Endothelial cell of umbilical vein (primary cell): ENCODE measurements around the gene HINFP. TPM values are rescaled to one million over a fixed set of nuclear protein-coding genes. Genes with fewer than 3 reads are reported as not detected.

Source experiments
- BruUV-seq: library from RNA; stranded (reverse); fragments of 400-500 nt; replicated peaks from 2 replicates; lab custom pipeline; 2021; lab: Mats Ljungman, UMichigan
- CTCF ChIA-PET: fragments of 300-600, 350-600 bp; sonication (Branson Sonifier 250); formaldehyde crosslinking; loops from one replicate; lab custom pipeline; 2021; ENCODE audit warnings: antibody characterized with exemption, inconsistent platforms; lab: Charles Lee
- POLR2A ChIA-PET: fragments of 300-600, 350-600 bp; sonication (Branson Sonifier 250); formaldehyde crosslinking; loops from one replicate; lab custom pipeline; 2021; ENCODE audit warnings: antibody characterized with exemption, inconsistent platforms; lab: Charles Lee
- DNase-seq: peaks from one replicate; pipeline ENCODE4 v3.0.0-alpha.2; 2011; ENCODE audit warnings: low read depth, low spot score
- FAIRE-seq: peaks from 2 replicates; lab custom pipeline; 2011; peaks lifted over from hg19 to GRCh38; lab: Jason Lieb, UNC
- H2AFZ ChIP-seq: 2 replicates; pipeline ENCODE4 v1.6.0; 2012; ENCODE audit warnings: low read depth, low read length, control low read depth, inconsistent platforms
- H3K27ac ChIP-seq: 2 replicates; pipeline ENCODE4 v1.5.1; 2011; ENCODE audit warnings: low read depth, mild to moderate bottlenecking, control low read depth, low read length, moderate library complexity; ENCODE audit not compliant: insufficient read depth
- H3K27me3 ChIP-seq, 2 experiments: 2 replicates each; pipeline versions ENCODE4 v1.6.0 to v1.6.1; 2011; ENCODE audit warnings: low read length in 2 of 2, mixed read lengths in 1 of 2; ENCODE audit not compliant: control insufficient read depth in 2 of 2, insufficient read depth in 2 of 2
- H3K36me3 ChIP-seq, 2 experiments: 2 replicates in 1 of 2; 3 replicates in 1 of 2; pipeline ENCODE4 v1.5.1; 2011; ENCODE audit warnings: low read length in 2 of 2, mild to moderate bottlenecking in 1 of 2, moderate library complexity in 1 of 2; ENCODE audit not compliant: control insufficient read depth in 2 of 2, insufficient read depth in 2 of 2; ENCODE audit errors: extremely low read depth in 1 of 2
- H3K4me1 ChIP-seq: 3 replicates; pipeline ENCODE4 v1.5.1; 2011; ENCODE audit warnings: mild to moderate bottlenecking, low read length; ENCODE audit not compliant: control insufficient read depth, insufficient read depth; ENCODE audit errors: extremely low read depth
- H3K4me2 ChIP-seq: 2 replicates; pipeline ENCODE4 v1.6.1; 2011; ENCODE audit warnings: low read length, control low read depth, mixed read lengths; ENCODE audit not compliant: insufficient read depth
- H3K4me3 ChIP-seq, 3 experiments: fragments of 200-600 bp in 1 of 3; sonication (generic), shearing (Covaris generic) in 1 of 3; replicated peaks in 1 of 3; 2 replicates each; pipeline ENCODE4 v1.5.1; 2011 to 2016; ENCODE audit warnings: control low read depth in 3 of 3, low read length in 3 of 3, mild to moderate bottlenecking in 2 of 3, inconsistent platforms in 1 of 3, low read depth in 1 of 3, moderate library complexity in 1 of 3; ENCODE audit not compliant: insufficient read depth in 1 of 3
- H3K79me2 ChIP-seq: 2 replicates; pipeline ENCODE4 v1.6.0; 2012; ENCODE audit warnings: low read length, inconsistent platforms; ENCODE audit not compliant: control insufficient read depth, insufficient read depth
- H3K9ac ChIP-seq: replicated peaks from 2 replicates; pipeline ENCODE3; 2011; ENCODE audit warnings: low read length, control low read depth; ENCODE audit not compliant: insufficient read depth; ENCODE audit errors: extremely low read depth
- H3K9me1 ChIP-seq: replicated peaks from 3 replicates; pipeline ENCODE4 v1.6.0; 2011; ENCODE audit warnings: mild to moderate bottlenecking, low read length; ENCODE audit not compliant: control insufficient read depth, insufficient read depth; ENCODE audit errors: extremely low read depth
- H3K9me3 ChIP-seq: replicated peaks from 2 replicates; pipeline ENCODE4 v1.5.1; 2012; ENCODE audit warnings: low read length, inconsistent platforms; ENCODE audit not compliant: control insufficient read depth, insufficient read depth
- H4K20me1 ChIP-seq: replicated peaks from 2 replicates; pipeline ENCODE3; 2011; ENCODE audit warnings: mild to moderate bottlenecking, low read length; ENCODE audit not compliant: control insufficient read depth, insufficient read depth; ENCODE audit errors: extremely low read depth
- EZH2 ChIP-seq: IDR thresholded peaks from 2 replicates; pipeline ENCODE4 v1.6.1; 2012; ENCODE audit warnings: borderline replicate concordance, low read depth, mild to moderate bottlenecking, moderate library complexity, low read length, inconsistent platforms; ENCODE audit not compliant: severe bottlenecking
- FOS ChIP-seq: IDR thresholded peaks from 2 replicates; pipeline ENCODE4 v1.6.1; 2011; ENCODE audit warnings: mild to moderate bottlenecking, low read length, moderate library complexity, borderline replicate concordance; ENCODE audit not compliant: insufficient read depth
- GATA2 ChIP-seq: IDR thresholded peaks from 2 replicates; pipeline ENCODE4 v1.7.0; 2011; ENCODE audit warnings: low read depth, mild to moderate bottlenecking, moderate library complexity, mixed read lengths, low read length; ENCODE audit not compliant: insufficient read length, insufficient read depth
- JUN ChIP-seq: IDR thresholded peaks from 2 replicates; pipeline ENCODE4 v1.6.1; 2011; ENCODE audit warnings: borderline replicate concordance, low read depth; ENCODE audit not compliant: insufficient read length, insufficient read depth
- MYC ChIP-seq: IDR thresholded peaks from one replicate; pipeline ENCODE4 v1.6.1; 2011; ENCODE audit warnings: mild to moderate bottlenecking, low read depth, low read length
- POLR2A ChIP-seq: IDR thresholded peaks from 2 replicates; pipeline ENCODE4 v1.6.1; 2012; ENCODE audit warnings: low read depth, mild to moderate bottlenecking, control low read depth, low read length
- POLR2AphosphoS5 ChIP-seq: IDR thresholded peaks from 2 replicates; pipeline ENCODE4 v1.6.1; 2012; ENCODE audit warnings: low read depth, mild to moderate bottlenecking, control low read depth, low read length, moderate library complexity; ENCODE audit not compliant: insufficient read depth
- dilution Hi-C: fragments of 300-500 bp; cut with MboI; formaldehyde crosslinking; loops from one replicate; pipeline ENCODE4 v1.15.0; 2019; ENCODE audit warnings: low sequenced_read_pairs; ENCODE audit not compliant: extremely low pct_ligation_motif_present
- intact Hi-C: fragments of 100-400 bp; cut with micrococcal nuclease; formaldehyde crosslinking; loops from one replicate; pipeline ENCODE4 v1.10.0; 2022
- polyA plus RNA-seq, 4 experiments: library from polyadenylated mRNA; depleted of rRNA in 3 of 4; stranded (reverse) in 3 of 4; unstranded in 1 of 4; fragments of >200 nt; gene quantifications; 2 replicates each; pipeline versions ENCODE4 v1.2.1 to v1.2.3, GENCODE V29; 2011 to 2012; ENCODE audit warnings: missing spikeins in 1 of 4
- total RNA-seq: library from RNA; stranded (reverse); gene quantifications from 2 replicates; pipeline ENCODE4 v1.2.3, GENCODE V29; 2021
- TF ChIP-seq, protein P1 (sequence below): IDR thresholded peaks from 2 replicates; pipeline ENCODE4 v1.6.1; 2011; ENCODE audit not compliant: insufficient read depth, insufficient read length
- TF ChIP-seq, protein P2 (sequence below), 2 donors: IDR thresholded peaks; 1 replicate in 1 of 2; 2 replicates in 1 of 2; pipeline ENCODE4 v1.5.1; 2011; ENCODE audit warnings: low read length in 2 of 2, mild to moderate bottlenecking in 2 of 2, moderate library complexity in 2 of 2, control low read depth in 1 of 2, inconsistent platforms in 1 of 2, low read depth in 1 of 2; ENCODE audit not compliant: insufficient read depth in 1 of 2; ENCODE audit errors: extremely low read depth in 1 of 2

Gene HINFP
- total and polyA plus RNA-seq, 2 donors (not counting 3 experiments of a cell fraction or from before 2014, with no cell fraction given): 30.8 to 33.4 TPM

DNA sequence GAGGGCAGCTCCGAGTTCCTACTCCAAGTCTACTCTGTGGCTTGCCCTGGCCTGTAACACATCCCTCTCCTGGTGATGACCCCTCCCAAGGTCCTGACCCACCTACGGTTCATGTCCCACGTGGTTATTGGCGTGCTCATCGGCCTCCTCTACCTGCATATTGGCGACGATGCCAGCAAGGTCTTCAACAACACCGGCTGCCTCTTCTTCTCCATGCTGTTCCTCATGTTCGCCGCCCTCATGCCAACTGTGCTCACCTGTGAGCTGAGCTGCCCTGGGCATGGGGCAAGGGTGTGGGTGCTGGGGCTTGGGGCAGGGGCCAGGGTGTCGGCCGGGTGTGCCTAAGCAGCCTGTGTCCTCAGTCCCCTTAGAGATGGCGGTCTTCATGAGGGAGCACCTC lies 37.1 kb downstream of the HINFP start:
- ChIA-PET CTCF (no interaction called here), POLR2A (no interaction called here)
- intact Hi-C loops (loop anchor here (10.0 kb wide), 1 partner anchor 306 kb away; no protein-coding TSS in a partner anchor), dilution Hi-C loops (no loop called here)
- Histone ChIP-seq H3K9me1 (no peaks in the 10 kb centered on the region), H3K9me3 (no peaks in the 10 kb centered on the region), H3K9ac (no peak overlapping the region), H3K27ac (no peak overlapping the region), H4K20me1 (no peaks in the 10 kb centered on the region), H3K79me2 (no peaks in the 10 kb centered on the region), H3K36me3 (no peaks in the 10 kb centered on the region), H3K4me1 (no peaks in the 10 kb centered on the region), H3K27me3 (peaks cover 0 to 1% of the 10 kb centered on the region in 2 experiments), H3K4me3 (no peak overlapping the region), H3K4me2 (no peak overlapping the region), H2AFZ (no peak overlapping the region)
- TF ChIP-seq POLR2A (no peak), JUN (no peak), FOS (no peak), POLR2AphosphoS5 (no peak), GATA2 (no peak), MYC (no peak), EZH2 (no peak)
- TF ChIP-seq, protein P1, sequence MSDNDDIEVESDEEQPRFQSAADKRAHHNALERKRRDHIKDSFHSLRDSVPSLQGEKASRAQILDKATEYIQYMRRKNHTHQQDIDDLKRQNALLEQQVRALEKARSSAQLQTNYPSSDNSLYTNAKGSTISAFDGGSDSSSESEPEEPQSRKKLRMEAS: no peak
- TF ChIP-seq, protein P2, sequence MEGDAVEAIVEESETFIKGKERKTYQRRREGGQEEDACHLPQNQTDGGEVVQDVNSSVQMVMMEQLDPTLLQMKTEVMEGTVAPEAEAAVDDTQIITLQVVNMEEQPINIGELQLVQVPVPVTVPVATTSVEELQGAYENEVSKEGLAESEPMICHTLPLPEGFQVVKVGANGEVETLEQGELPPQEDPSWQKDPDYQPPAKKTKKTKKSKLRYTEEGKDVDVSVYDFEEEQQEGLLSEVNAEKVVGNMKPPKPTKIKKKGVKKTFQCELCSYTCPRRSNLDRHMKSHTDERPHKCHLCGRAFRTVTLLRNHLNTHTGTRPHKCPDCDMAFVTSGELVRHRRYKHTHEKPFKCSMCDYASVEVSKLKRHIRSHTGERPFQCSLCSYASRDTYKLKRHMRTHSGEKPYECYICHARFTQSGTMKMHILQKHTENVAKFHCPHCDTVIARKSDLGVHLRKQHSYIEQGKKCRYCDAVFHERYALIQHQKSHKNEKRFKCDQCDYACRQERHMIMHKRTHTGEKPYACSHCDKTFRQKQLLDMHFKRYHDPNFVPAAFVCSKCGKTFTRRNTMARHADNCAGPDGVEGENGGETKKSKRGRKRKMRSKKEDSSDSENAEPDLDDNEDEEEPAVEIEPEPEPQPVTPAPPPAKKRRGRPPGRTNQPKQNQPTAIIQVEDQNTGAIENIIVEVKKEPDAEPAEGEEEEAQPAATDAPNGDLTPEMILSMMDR (IDR thresholded peaks at IDR 0.05; ENCODE audit: extremely low read depth in 1 of 2, insufficient read depth in 1 of 2, low read depth in 1 of 2, low read length in 2 of 2): no peak
- no TSS peak for BruUV-seq
- FAIRE-seq (no peak), DNase-seq (no peak)
